Tibial nerve (tissue), 4 donors: ENCODE results near the gene GSTT4. TPM values are rescaled to one million over a fixed set of nuclear protein-coding genes. Genes with fewer than 3 reads are reported as not detected.

Experiments used
- DNase-seq, 2 donors: peaks; one replicate each; pipeline ENCODE4 v3.0.0-alpha.2; 2019; ENCODE audit warnings: low spot score in 2 of 2
- H3K27ac ChIP-seq, 4 donors: fragments of 200-600 bp; sonication (generic) in 3 of 4; one replicate each; pipeline ENCODE4 v1.5.1; 2017 to 2019; ENCODE audit warnings: mild to moderate bottlenecking in 1 of 4
- H3K27me3 ChIP-seq, 2 donors: fragments of 200-600 bp; sonication (generic) in 1 of 2; one replicate each; pipeline versions ENCODE4 v1.5.1 to v1.6.0; 2017 to 2019
- H3K36me3 ChIP-seq, 3 donors: fragments of 200-600 bp; sonication (generic); one replicate each; pipeline ENCODE4 v1.5.1; 2018 to 2019
- H3K4me1 ChIP-seq, 4 donors: fragments of 200-600 bp; sonication (generic) in 3 of 4; one replicate each; pipeline ENCODE4 v1.5.1; 2017 to 2019
- H3K4me3 ChIP-seq, 4 donors: fragments of 200-600 bp; sonication (generic) in 3 of 4; one replicate each; pipeline ENCODE4 v1.5.1; 2017 to 2019; ENCODE audit warnings: mild to moderate bottlenecking in 1 of 4, moderate library complexity in 1 of 4
- H3K9me3 ChIP-seq, 4 donors: fragments of 200-600 bp; sonication (generic) in 3 of 4; one replicate each; pipeline ENCODE4 v1.5.1; 2017 to 2019
- EP300 ChIP-seq, 2 donors: sonication (generic); formaldehyde crosslinking; IDR thresholded peaks; one replicate each; pipeline ENCODE4 v1.6.1; 2017; ENCODE audit warnings: antibody characterized with exemption in 2 of 2, mild to moderate bottlenecking in 1 of 2
- POLR2A ChIP-seq, 2 donors: fragments of 450-650 bp; IDR thresholded peaks; one replicate each; pipeline ENCODE4 v1.6.1; 2017; ENCODE audit warnings: antibody characterized with exemption in 2 of 2, mild to moderate bottlenecking in 2 of 2, moderate library complexity in 2 of 2
- WGBS, 2 donors: methylation state at CpG; one replicate each; pipeline ENCODE4 v1.1.5; 2018; 5-methylcytosine and 5-hydroxymethylcytosine counted together
- total RNA-seq, 4 donors: library from RNA; depleted of rRNA; stranded (reverse); fragments of >200 nt; gene quantifications; one replicate each; pipeline ENCODE4 v1.1.0, GENCODE V29; 2016
- TF ChIP-seq, protein P1 (sequence below), 5 experiments: fragments of 200-600 bp in 3 of 5; fragments of 450-650 bp in 2 of 5; sonication (generic) in 3 of 5; IDR thresholded peaks; one replicate each; pipeline ENCODE4 v1.5.1; 2016 to 2019; ENCODE audit warnings: antibody characterized with exemption in 5 of 5, mild to moderate bottlenecking in 3 of 5, moderate library complexity in 2 of 5

GSTT4 gene
- total RNA-seq, 4 donors from 2014 or later: not detected

DNA sequence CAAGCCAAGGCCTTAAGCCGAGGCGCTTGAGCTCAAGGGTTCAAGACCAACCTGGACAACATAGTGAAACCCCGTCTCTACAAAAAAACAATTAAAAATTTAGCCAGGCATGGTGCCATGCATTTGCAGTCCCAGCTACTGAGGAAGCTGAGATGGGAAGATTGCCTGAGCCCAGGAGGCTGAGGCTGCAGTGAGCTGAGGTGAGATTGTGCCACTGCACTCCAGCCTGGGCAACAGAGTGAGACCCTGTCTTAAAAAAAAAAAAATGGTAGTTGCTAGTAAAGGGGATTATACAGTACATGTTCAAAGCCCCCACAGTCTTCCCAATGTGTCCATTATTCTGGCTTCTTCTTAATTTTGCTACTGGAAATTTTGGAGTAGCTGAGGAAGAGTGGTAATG lies 24.1 kb upstream of the GSTT4 start:
- H3K9me3 ChIP-seq: peaks cover 0 to 6% (median 0%) of the 10 kb centered on the region in 4 donors
- no peaks in the 10 kb centered on the region for H3K27me3 ChIP-seq
- DNase-seq: no peak
- TF ChIP-seq EP300 (IDR thresholded peaks at IDR 0.05): no peak
- TF ChIP-seq POLR2A (IDR thresholded peaks at IDR 0.05): no peak
- TF ChIP-seq, protein P1, sequence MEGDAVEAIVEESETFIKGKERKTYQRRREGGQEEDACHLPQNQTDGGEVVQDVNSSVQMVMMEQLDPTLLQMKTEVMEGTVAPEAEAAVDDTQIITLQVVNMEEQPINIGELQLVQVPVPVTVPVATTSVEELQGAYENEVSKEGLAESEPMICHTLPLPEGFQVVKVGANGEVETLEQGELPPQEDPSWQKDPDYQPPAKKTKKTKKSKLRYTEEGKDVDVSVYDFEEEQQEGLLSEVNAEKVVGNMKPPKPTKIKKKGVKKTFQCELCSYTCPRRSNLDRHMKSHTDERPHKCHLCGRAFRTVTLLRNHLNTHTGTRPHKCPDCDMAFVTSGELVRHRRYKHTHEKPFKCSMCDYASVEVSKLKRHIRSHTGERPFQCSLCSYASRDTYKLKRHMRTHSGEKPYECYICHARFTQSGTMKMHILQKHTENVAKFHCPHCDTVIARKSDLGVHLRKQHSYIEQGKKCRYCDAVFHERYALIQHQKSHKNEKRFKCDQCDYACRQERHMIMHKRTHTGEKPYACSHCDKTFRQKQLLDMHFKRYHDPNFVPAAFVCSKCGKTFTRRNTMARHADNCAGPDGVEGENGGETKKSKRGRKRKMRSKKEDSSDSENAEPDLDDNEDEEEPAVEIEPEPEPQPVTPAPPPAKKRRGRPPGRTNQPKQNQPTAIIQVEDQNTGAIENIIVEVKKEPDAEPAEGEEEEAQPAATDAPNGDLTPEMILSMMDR (IDR thresholded peaks at IDR 0.05): no peak
- H3K27ac ChIP-seq: no peak overlapping the region
- no peak overlapping the region for H3K4me3 ChIP-seq
- no peaks in the 10 kb centered on the region for H3K4me1 ChIP-seq
- H3K36me3 ChIP-seq: peaks cover 0 to 16% (median 0%) of the 10 kb centered on the region in 3 donors
- 90 to 96% methylated on average over 3 of the region's 3 CpGs for WGBS, 2 donors

DNA sequence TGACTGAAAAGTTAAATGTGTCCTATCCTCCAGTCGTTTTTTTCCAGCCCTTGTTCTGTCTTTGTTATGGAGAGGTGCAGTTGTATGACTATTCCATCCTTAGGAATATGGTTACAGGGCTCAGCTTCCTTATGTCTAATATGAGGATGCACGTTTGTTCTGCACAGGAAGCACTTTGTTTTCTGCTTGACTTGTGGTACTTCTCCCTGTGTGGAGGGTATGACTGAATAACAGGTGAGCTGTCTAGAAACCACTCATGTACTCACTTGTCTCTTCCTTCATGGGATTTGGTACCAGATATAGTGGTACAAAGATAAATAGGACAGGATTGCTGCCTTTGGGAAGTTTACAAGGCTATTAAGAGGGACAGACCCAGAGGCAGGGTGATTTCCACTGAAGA lies 23.3 kb upstream of the GSTT4 start:
- no peak overlapping the region for H3K27ac ChIP-seq
- H3K4me3 ChIP-seq: no peak overlapping the region
- peaks cover 0 to 9% (median 0%) of the 10 kb centered on the region in 4 donors for H3K9me3 ChIP-seq
- no peak for DNase-seq
- WGBS, 2 donors: 44 to 56% methylated on average over 2 of the region's 2 CpGs
- H3K4me1 ChIP-seq: no peaks in the 10 kb centered on the region
- H3K27me3 ChIP-seq: no peaks in the 10 kb centered on the region
- H3K36me3 ChIP-seq: peaks cover 0 to 20% (median 0%) of the 10 kb centered on the region in 3 donors
- TF ChIP-seq, protein P1 (IDR thresholded peaks at IDR 0.05): no peak
- TF ChIP-seq POLR2A (IDR thresholded peaks at IDR 0.05) (no peak), EP300 (IDR thresholded peaks at IDR 0.05) (no peak)

DNA sequence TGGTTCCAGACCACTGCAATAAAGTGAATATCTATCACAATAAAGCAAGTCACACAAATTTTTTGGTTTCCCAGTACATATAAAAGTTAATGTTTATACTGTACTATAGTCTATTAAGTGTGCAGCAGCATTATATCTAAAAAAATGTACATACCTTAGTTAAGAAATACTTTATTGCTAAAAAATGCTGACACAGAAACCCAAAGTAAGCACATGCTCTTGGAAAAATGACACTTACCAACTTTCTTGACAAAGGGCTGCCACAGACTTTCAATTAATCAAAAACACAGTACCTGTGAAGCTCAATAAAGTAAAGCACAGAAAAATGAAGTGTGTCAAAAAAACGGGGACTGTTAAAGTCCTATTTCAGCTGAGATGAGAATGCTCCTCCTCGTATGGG lies 22.7 kb upstream of the GSTT4 start:
- no peak for TF ChIP-seq EP300 (IDR thresholded peaks at IDR 0.05)
- TF ChIP-seq POLR2A (IDR thresholded peaks at IDR 0.05): no peak
- TF ChIP-seq, protein P1 (IDR thresholded peaks at IDR 0.05): no peak
- no peaks in the 10 kb centered on the region for H3K27me3 ChIP-seq
- WGBS, 2 donors: 67 to 78% methylated on average over 2 of the region's 2 CpGs

DNA sequence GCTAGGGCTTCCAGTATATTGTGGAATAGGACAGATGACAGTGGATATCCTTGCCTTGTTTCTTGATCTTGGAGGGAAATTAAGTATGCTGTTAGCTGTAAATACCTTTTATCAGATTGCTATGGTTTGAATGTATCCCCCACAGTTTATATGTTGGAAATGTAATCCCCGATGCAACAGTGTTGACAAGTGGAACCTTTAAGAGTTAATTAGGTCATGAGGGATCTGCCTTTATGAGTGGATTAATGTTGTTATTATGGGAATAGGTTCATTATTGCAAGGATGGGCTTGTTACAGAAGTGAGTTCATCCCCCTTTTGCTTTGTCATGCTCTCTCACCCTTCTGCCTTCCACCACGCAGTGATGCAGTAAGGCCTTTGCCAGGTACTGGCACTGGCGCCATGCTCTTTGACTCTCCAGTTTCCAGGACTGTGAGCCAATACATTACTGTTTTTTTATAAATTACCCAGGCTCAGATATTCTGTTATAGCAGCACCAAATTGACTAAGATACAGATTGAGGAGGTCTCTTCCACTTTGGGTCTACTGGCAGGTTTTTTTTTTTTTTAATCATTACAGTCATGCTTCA lies 22.2 kb upstream of the GSTT4 start:
- TF ChIP-seq EP300 (IDR thresholded peaks at IDR 0.05): no peak
- TF ChIP-seq, protein P1 (IDR thresholded peaks at IDR 0.05): no peak
- TF ChIP-seq POLR2A (IDR thresholded peaks at IDR 0.05): no peak
- H3K27me3 ChIP-seq: no peaks in the 10 kb centered on the region
- 92 to 95% methylated on average over 3 of the region's 3 CpGs for WGBS, 2 donors
- no peak overlapping the region for H3K4me3 ChIP-seq
- DNase-seq: no peak
- no peak overlapping the region for H3K27ac ChIP-seq
- no peaks in the 10 kb centered on the region for H3K4me1 ChIP-seq
- peaks cover 0 to 20% (median 0%) of the 10 kb centered on the region in 3 donors for H3K36me3 ChIP-seq
- H3K9me3 ChIP-seq: peaks cover 0 to 9% (median 0%) of the 10 kb centered on the region in 4 donors

More for the DNA sequence above, 22.7 kb upstream of the GSTT4 start:
- no peaks in the 10 kb centered on the region for H3K4me1 ChIP-seq
- H3K9me3 ChIP-seq: peaks cover 0 to 9% (median 0%) of the 10 kb centered on the region in 4 donors
- H3K27ac ChIP-seq: no peak overlapping the region
- peaks cover 0 to 20% (median 0%) of the 10 kb centered on the region in 3 donors for H3K36me3 ChIP-seq
- H3K4me3 ChIP-seq: no peak overlapping the region
- DNase-seq: no peak

DNA sequence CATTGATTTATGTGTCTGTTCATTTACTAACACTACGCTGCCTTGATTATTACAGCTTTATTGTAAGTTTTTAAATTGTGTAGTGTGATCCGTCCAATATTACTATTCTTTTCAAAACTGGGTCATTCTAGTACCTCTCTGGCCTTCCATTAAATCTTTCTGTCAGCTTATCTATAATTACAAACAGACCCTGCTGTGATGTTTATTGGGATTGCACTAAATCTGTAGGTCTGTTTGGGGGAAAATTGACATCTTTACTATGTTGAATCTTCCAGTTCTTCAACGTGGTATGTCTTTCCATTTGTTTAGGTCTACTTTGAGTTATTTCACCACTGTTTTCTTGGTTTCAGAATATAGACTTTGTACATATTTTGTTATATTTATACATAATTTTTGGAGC lies 21.5 kb upstream of the GSTT4 start:
- H3K4me1 ChIP-seq: no peaks in the 10 kb centered on the region
- H3K27ac ChIP-seq: no peak overlapping the region
- no peaks in the 10 kb centered on the region for H3K27me3 ChIP-seq
- no peak for DNase-seq
- no peak overlapping the region for H3K4me3 ChIP-seq
- peaks cover 0 to 20% (median 0%) of the 10 kb centered on the region in 3 donors for H3K36me3 ChIP-seq
- peaks cover 0 to 9% (median 0%) of the 10 kb centered on the region in 4 donors for H3K9me3 ChIP-seq
- WGBS, 2 donors: 89% methylated on average over 3 of the region's 3 CpGs
- TF ChIP-seq EP300 (IDR thresholded peaks at IDR 0.05): no peak
